Heart left ventricle (tissue), 16 donors: ENCODE measurements around the gene RIMKLA. TPM values are rescaled to one million over a fixed set of nuclear protein-coding genes. Genes with fewer than 3 reads are reported as not detected.

Source experiments
- ATAC-seq, 4 donors: fragments of 200-7000 bp; cut with Tn5 transposase; one replicate each; pipeline ENCODE4 v1.9.1; 2020 to 2022; ENCODE audit warnings: moderate library complexity in 4 of 4, mild to moderate bottlenecking in 3 of 4, moderate number of reproducible peaks in 1 of 4
- DNase-seq, 5 donors: peaks; one replicate each; pipeline ENCODE4 v3.0.0-alpha.2; 2020
- H3K27ac ChIP-seq, 12 donors: fragments of 200-600 bp; sonication (generic) in 4 of 12; one replicate each; pipeline versions ENCODE4 v1.5.0 to v1.8.0; 2016 to 2022; ENCODE audit warnings: mild to moderate bottlenecking in 2 of 12
- H3K27me3 ChIP-seq, 9 donors: fragments of 200-600 bp; sonication (generic) in 2 of 9; one replicate each; pipeline versions ENCODE4 v1.5.1 to v1.8.0; 2016 to 2022; ENCODE audit warnings: mild to moderate bottlenecking in 3 of 9
- H3K36me3 ChIP-seq, 9 donors: fragments of 200-600 bp; sonication (generic) in 2 of 9; one replicate each; pipeline versions ENCODE4 v1.5.0 to v1.8.0; 2018 to 2022; ENCODE audit warnings: mild to moderate bottlenecking in 2 of 9
- H3K4me1 ChIP-seq, 12 donors: fragments of 200-600 bp; sonication (generic) in 4 of 12; one replicate each; pipeline versions ENCODE4 v1.5.0 to v1.8.0; 2016 to 2022; ENCODE audit warnings: mild to moderate bottlenecking in 3 of 12
- H3K4me3 ChIP-seq, 12 donors: fragments of 200-600 bp; sonication (generic) in 4 of 12; one replicate each; pipeline versions ENCODE4 v1.5.0 to v1.8.0; 2017 to 2022; ENCODE audit warnings: mild to moderate bottlenecking in 9 of 12, moderate library complexity in 4 of 12
- H3K9me3 ChIP-seq, 12 donors: fragments of 200-600 bp; sonication (generic) in 4 of 12; one replicate each; pipeline versions ENCODE4 v1.5.0 to v1.8.0; 2016 to 2022; ENCODE audit warnings: mild to moderate bottlenecking in 1 of 12
- CTCF ChIP-seq, 12 donors: fragments of 200-600 bp; sonication (generic) in 4 of 12; IDR thresholded peaks; one replicate each; pipeline versions ENCODE4 v1.5.0 to v1.8.0; 2018 to 2022; ENCODE audit warnings: antibody characterized with exemption in 12 of 12, mild to moderate bottlenecking in 5 of 12
- POLR2A ChIP-seq, 2 donors: fragments of 450-650 bp; IDR thresholded peaks; one replicate each; pipeline ENCODE4 v1.6.1; 2017; ENCODE audit warnings: antibody characterized with exemption in 2 of 2, mild to moderate bottlenecking in 2 of 2, moderate library complexity in 2 of 2
- WGBS, 4 donors: extraction: QIAGEN DNeasy Blood & Tissue Kit in 2 of 4; methylation state at CpG; one replicate each; pipeline versions ENCODE4 v1.1.5 to v1.1.7; 2013 to 2018; 5-methylcytosine and 5-hydroxymethylcytosine counted together
- intact Hi-C, 10 donors: fragments of 100-400 bp; cut with DNase I; formaldehyde crosslinking; loops; one replicate each; pipeline versions ENCODE4 v1.11.1 to v1.14.2; 2022
- polyA plus RNA-seq, 2 donors: library from polyadenylated mRNA; stranded (reverse); fragments of 200-250 nt; gene quantifications; one replicate each; pipeline ENCODE4 v1.2.3, GENCODE V29; 2013
- total RNA-seq, 9 donors: library from RNA; depleted of rRNA in 2 of 9; stranded (reverse); fragments of >200 nt in 2 of 9; fragmentation: NEBNext Ultra II Directional in 3 of 9; extraction: Animal tissue kit (Norgen Biotek cat#: 25700) in 3 of 9; gene quantifications; one replicate each; pipeline versions ENCODE4 v1.1.0 to v1.2.4, GENCODE V29; 2016 to 2023
- donor health status: ischemic (EF 13 %, LVEDD 7.1; RV severe dilation, severe dysfunction).
- donor health status: healthy with polysubstance abuse.
- donor health status: DM: no; HTN: yes; CAD: no.
- donor health status: DM: no; HTN: no; CAD: no.
- donor health status: ischemic (EF 25% LVEDD 6.9; RV normal size, moderate dysfunction).
- donor health status: ischemic (EF 25% LVEDD 5.7; RV mildly dilated, moderate dysfunction).
- donor health status: healthy.
- donor health status: DM: yes; HTN: yes; CAD: no.
- donor health status: ischemic (EF 35%, LVEDD 5.7; RV mildly dilated, moderate dysfunction).
- donor health status: nonischemic (EF 11% LVEDD 7.7; RV severe dilation, severe dysfunction).
- donor health status: DM: yes; HTN: yes; CAD: no.
- donor health status: PGD.
- donor health status: ischemic (EF 29% LVEDD 5.4; RV normal size, mild dysfunction).
- donor health status: nonischemic (EF 23%, LVEDD 6.1; RV moderate dilation, normal function).

RIMKLA gene
- total and polyA plus RNA-seq, 11 donors, result 2.3 to 15.3 (median 8.2) TPM

- H3K36me3 ChIP-seq, result no peaks in the 10 kb centered on the region
- intact Hi-C loops, result no loop called here
- DNase-seq, result no peak
Measured at GRCh38 chr1:42364089-42364488, 16.5 kb upstream of the RIMKLA start.

GRCh38 chr1:42364542-42364941 is 16.1 kb upstream of the RIMKLA start:
- Histone ChIP-seq H3K9me3 (no peaks in the 10 kb centered on the region), H3K27ac (no peak overlapping the region), H3K27me3 (peaks cover 0 to 6% (median 0%) of the 10 kb centered on the region in 9 donors), H3K4me1 (no peaks in the 10 kb centered on the region), H3K4me3 (no peak overlapping the region), H3K36me3 (no peaks in the 10 kb centered on the region)
- intact Hi-C loops, result no loop called here
- TF ChIP-seq CTCF (IDR thresholded peaks at IDR 0.05) (no peak), POLR2A (IDR thresholded peaks at IDR 0.05) (no peak)
- ATAC-seq (no peak), DNase-seq (no peak)
- 46 to 69% (median 55%) methylated on average over 2 of the region's 2 CpGs for WGBS, 4 donors

More at GRCh38 chr1:42364089-42364488, 16.5 kb upstream of the RIMKLA start:
- H3K4me3 ChIP-seq, result no peak overlapping the region
- 84 to 88% (median 86%) methylated on average over 6 of the region's 6 CpGs for WGBS, 4 donors
- H3K27me3 ChIP-seq, result peaks cover 0 to 6% (median 0%) of the 10 kb centered on the region in 9 donors
- H3K9me3 ChIP-seq, result no peaks in the 10 kb centered on the region
- ATAC-seq, result no peak
- no peak for TF ChIP-seq POLR2A (IDR thresholded peaks at IDR 0.05)
- no peak for TF ChIP-seq CTCF (IDR thresholded peaks at IDR 0.05)
- H3K4me1 ChIP-seq, result no peaks in the 10 kb centered on the region
- H3K27ac ChIP-seq, result no peak overlapping the region

GRCh38 chr1:42365118-42365517 is 15.5 kb upstream of the RIMKLA start:
- no peak overlapping the region for H3K27ac ChIP-seq
- no peaks in the 10 kb centered on the region for H3K4me1 ChIP-seq
- peak in 2 of 4 donors; percentile 63 to 66 for ATAC-seq
- 36 to 47% (median 44%) methylated on average over 2 of the region's 2 CpGs for WGBS, 4 donors
- H3K36me3 ChIP-seq, result no peaks in the 10 kb centered on the region
- TF ChIP-seq POLR2A (IDR thresholded peaks at IDR 0.05) (no peak), CTCF (IDR thresholded peaks at IDR 0.05) (no peak)
- no peak for DNase-seq
- intact Hi-C loops, result no loop called here
- H3K27me3 ChIP-seq, result peaks cover 0 to 8% (median 0%) of the 10 kb centered on the region in 9 donors
- H3K4me3 ChIP-seq, result no peak overlapping the region
- H3K9me3 ChIP-seq, result no peaks in the 10 kb centered on the region

- Histone ChIP-seq H3K4me1 (no peaks in the 10 kb centered on the region), H3K4me3 (no peak overlapping the region), H3K27ac (no peak overlapping the region), H3K36me3 (no peaks in the 10 kb centered on the region), H3K9me3 (no peaks in the 10 kb centered on the region), H3K27me3 (peaks cover 0 to 8% (median 0%) of the 10 kb centered on the region in 9 donors)
- ATAC-seq (no peak), DNase-seq (no peak)
- 85 to 90% (median 88%) methylated on average over 7 of the region's 7 CpGs for WGBS, 4 donors
- TF ChIP-seq CTCF (IDR thresholded peaks at IDR 0.05), result no peak
- no peak for TF ChIP-seq POLR2A (IDR thresholded peaks at IDR 0.05)
- intact Hi-C loops, result no loop called here
Measured at GRCh38 chr1:42368096-42368795, 12.3 kb upstream of the RIMKLA start.
